CD8-positive, alpha-beta memory T cell (primary cell): ENCODE results near the gene ADAM10. TPM values are rescaled to one million over a fixed set of nuclear protein-coding genes. Genes with fewer than 3 reads are reported as not detected.

ENCODE experiments used
- CTCF ChIA-PET: fragments of 350-600 bp; sonication (Branson Sonifier 250); formaldehyde crosslinking; loops from one replicate; lab custom pipeline; 2021; ENCODE audit warnings: antibody characterized with exemption; lab: Charles Lee
- POLR2A ChIA-PET: fragments of 350-600 bp; sonication (Branson Sonifier 250); formaldehyde crosslinking; loops from one replicate; lab custom pipeline; 2021; ENCODE audit warnings: antibody characterized with exemption; lab: Charles Lee
- DNase-seq, 5 donors: peaks; one replicate each; pipeline versions ENCODE4 v3.0.0 to v3.0.0-alpha.2; 2020 to 2022; ENCODE audit warnings: mixed read lengths in 1 of 5
- H3K27ac ChIP-seq: one replicate; pipeline ENCODE4 v1.7.0; 2013; ENCODE audit warnings: low read depth, mild to moderate bottlenecking, low read length, moderate library complexity
- H3K27me3 ChIP-seq: 2 replicates; pipeline ENCODE4 v1.7.0; 2013; ENCODE audit warnings: low read length, mild to moderate bottlenecking; ENCODE audit not compliant: insufficient read depth, poor library complexity, severe bottlenecking
- H3K36me3 ChIP-seq: 2 replicates; pipeline ENCODE4 v1.7.0; 2013; ENCODE audit warnings: mild to moderate bottlenecking, low read length, moderate library complexity; ENCODE audit not compliant: insufficient read depth
- H3K4me1 ChIP-seq: 2 replicates; pipeline ENCODE4 v1.7.0; 2013; ENCODE audit warnings: mild to moderate bottlenecking, low read length, moderate library complexity; ENCODE audit not compliant: insufficient read depth
- H3K4me3 ChIP-seq: 2 replicates; pipeline ENCODE4 v1.7.0; 2013; ENCODE audit warnings: mild to moderate bottlenecking, low read length
- H3K9me3 ChIP-seq: 2 replicates; pipeline ENCODE4 v1.7.0; 2013; ENCODE audit warnings: mild to moderate bottlenecking, low read length
- H3K27ac Mint-ChIP-seq, 8 donors: one replicate each; pipeline ENCODE4 v1.8.0; 2020 to 2021; ENCODE audit warnings: mixed read lengths in 8 of 8, mild to moderate bottlenecking in 6 of 8, inconsistent platforms in 3 of 8, moderate library complexity in 3 of 8
- H3K27me3 Mint-ChIP-seq, 2 donors: one replicate each; pipeline ENCODE4 v1.8.0; 2020 to 2021; ENCODE audit warnings: mixed read lengths in 2 of 2, mild to moderate bottlenecking in 1 of 2, moderate library complexity in 1 of 2
- H3K36me3 Mint-ChIP-seq, 3 donors: one replicate each; pipeline ENCODE4 v1.8.0; 2020 to 2021; ENCODE audit warnings: mixed read lengths in 3 of 3, inconsistent platforms in 1 of 3, mild to moderate bottlenecking in 1 of 3
- H3K4me1 Mint-ChIP-seq, 3 donors: one replicate each; pipeline ENCODE4 v1.8.0; 2020 to 2021; ENCODE audit warnings: mixed read lengths in 3 of 3, inconsistent platforms in 1 of 3, mild to moderate bottlenecking in 1 of 3
- H3K4me3 Mint-ChIP-seq, 7 donors: one replicate each; pipeline ENCODE4 v1.8.0; 2020 to 2021; ENCODE audit warnings: mixed read lengths in 7 of 7, mild to moderate bottlenecking in 6 of 7, moderate library complexity in 4 of 7, inconsistent platforms in 2 of 7
- H3K9me3 Mint-ChIP-seq, 5 donors: one replicate each; pipeline ENCODE4 v1.8.0; 2020 to 2022; ENCODE audit warnings: mixed read lengths in 5 of 5, mild to moderate bottlenecking in 3 of 5, moderate library complexity in 2 of 5, inconsistent platforms in 1 of 5
- polyA plus RNA-seq: library from polyadenylated mRNA; unstranded; fragments of 300-500 nt; fragmentation: Illumina TruSeq; gene quantifications from one replicate; pipeline ENCODE4 v1.2.3, GENCODE V29; 2021
- total RNA-seq, 2 experiments: library from RNA; stranded (reverse); gene quantifications; one replicate each; pipeline ENCODE4 v1.2.3, GENCODE V29; 2021

ADAM10 gene
- total and polyA plus RNA-seq, 3 experiments from 2014 or later, result 81.6 to 120 (median 86.6) TPM

DNA sequence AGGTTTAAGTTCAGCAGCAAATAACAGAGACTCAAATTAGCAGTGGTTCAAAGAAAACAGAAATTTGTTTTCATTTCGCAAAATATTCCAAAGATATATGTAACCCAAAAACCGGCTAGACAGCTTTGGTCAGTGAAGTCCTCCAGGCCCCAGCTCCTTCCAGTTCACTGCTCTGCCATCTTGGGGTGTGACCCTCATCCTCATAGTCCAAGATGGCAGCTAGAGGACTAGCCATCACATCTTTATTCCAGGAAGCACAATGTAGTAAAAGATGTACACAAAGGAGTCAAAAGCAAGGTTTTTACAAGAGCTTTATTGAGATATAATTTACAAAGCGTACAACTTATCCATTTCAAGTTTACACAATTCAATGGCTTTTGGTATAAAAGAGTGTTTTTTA is 210.6 kb downstream of the ADAM10 start:
- DNase-seq, result no peak
- Histone ChIP-seq H3K4me1 (no peaks in the 10 kb centered on the region), H3K27me3 (no peaks in the 10 kb centered on the region), H3K27ac (no peak overlapping the region), H3K36me3 (no peaks in the 10 kb centered on the region), H3K9me3 (no peaks in the 10 kb centered on the region), H3K4me3 (no peak overlapping the region)
- no peak overlapping the region for H3K4me3 Mint-ChIP-seq
- H3K27ac Mint-ChIP-seq, result no peak overlapping the region
- peaks cover 0 to 3% (median 0%) of the 10 kb centered on the region in 3 donors for H3K4me1 Mint-ChIP-seq
- H3K27me3 Mint-ChIP-seq, result peaks cover 0 to 2% of the 10 kb centered on the region in 2 donors
- ChIA-PET CTCF (no interaction called here), POLR2A (no interaction called here)
- no peaks in the 10 kb centered on the region for H3K9me3 Mint-ChIP-seq
- peaks cover 0 to 18% (median 0%) of the 10 kb centered on the region in 3 donors for H3K36me3 Mint-ChIP-seq

Other genes starting within 250 kb of the ADAM10 start
- gene MINDY2, start 21.6 kb upstream of the ADAM10 start, total RNA-seq, result 10 to 100 TPM in 1 of 2 experiments, 1 to 10 TPM in 1; 9.6 to 12.1 TPM
- gene MINDY2, start 21.6 kb upstream of the ADAM10 start, polyA plus RNA-seq, result 18.8 TPM
- 100 to 1,000 TPM; 111 to 113 TPM for gene SLTM, start 184.0 kb upstream of the ADAM10 start, total RNA-seq
- 91.5 TPM for gene SLTM, start 184.0 kb upstream of the ADAM10 start, polyA plus RNA-seq
- 10 to 100 TPM; 24.8 to 26.9 TPM for gene RNF111, start 238.0 kb upstream of the ADAM10 start, total RNA-seq
- gene RNF111, start 238.0 kb upstream of the ADAM10 start, polyA plus RNA-seq, result 14.8 TPM